GM12801 (cell line): ENCODE measurements around the gene CEP72.

Experiments
- TF ChIP-seq, protein P1 (sequence below): IDR thresholded peaks from one replicate; pipeline ENCODE4 v1.5.1; 2011; ENCODE audit warnings: control low read depth; ENCODE audit not compliant: insufficient read length; ENCODE audit errors: extremely low read depth

CEP72 gene

DNA sequence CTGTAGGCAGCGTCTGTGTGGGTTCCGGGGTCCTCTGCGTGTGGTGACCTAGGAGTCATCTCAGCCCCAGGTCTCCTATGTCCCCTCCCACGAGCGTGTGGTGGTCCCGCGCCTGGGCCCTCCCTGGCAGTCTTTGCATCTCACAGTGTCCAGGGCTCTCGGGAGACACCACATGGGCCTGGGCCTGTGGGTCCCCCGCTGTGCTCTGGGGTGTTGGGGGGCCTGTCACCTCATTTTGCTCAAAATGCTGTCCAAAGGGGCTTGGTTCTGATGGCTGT, 27.1 kb downstream of the CEP72 start:
- TF ChIP-seq, protein P1, sequence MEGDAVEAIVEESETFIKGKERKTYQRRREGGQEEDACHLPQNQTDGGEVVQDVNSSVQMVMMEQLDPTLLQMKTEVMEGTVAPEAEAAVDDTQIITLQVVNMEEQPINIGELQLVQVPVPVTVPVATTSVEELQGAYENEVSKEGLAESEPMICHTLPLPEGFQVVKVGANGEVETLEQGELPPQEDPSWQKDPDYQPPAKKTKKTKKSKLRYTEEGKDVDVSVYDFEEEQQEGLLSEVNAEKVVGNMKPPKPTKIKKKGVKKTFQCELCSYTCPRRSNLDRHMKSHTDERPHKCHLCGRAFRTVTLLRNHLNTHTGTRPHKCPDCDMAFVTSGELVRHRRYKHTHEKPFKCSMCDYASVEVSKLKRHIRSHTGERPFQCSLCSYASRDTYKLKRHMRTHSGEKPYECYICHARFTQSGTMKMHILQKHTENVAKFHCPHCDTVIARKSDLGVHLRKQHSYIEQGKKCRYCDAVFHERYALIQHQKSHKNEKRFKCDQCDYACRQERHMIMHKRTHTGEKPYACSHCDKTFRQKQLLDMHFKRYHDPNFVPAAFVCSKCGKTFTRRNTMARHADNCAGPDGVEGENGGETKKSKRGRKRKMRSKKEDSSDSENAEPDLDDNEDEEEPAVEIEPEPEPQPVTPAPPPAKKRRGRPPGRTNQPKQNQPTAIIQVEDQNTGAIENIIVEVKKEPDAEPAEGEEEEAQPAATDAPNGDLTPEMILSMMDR, result no peak

DNA sequence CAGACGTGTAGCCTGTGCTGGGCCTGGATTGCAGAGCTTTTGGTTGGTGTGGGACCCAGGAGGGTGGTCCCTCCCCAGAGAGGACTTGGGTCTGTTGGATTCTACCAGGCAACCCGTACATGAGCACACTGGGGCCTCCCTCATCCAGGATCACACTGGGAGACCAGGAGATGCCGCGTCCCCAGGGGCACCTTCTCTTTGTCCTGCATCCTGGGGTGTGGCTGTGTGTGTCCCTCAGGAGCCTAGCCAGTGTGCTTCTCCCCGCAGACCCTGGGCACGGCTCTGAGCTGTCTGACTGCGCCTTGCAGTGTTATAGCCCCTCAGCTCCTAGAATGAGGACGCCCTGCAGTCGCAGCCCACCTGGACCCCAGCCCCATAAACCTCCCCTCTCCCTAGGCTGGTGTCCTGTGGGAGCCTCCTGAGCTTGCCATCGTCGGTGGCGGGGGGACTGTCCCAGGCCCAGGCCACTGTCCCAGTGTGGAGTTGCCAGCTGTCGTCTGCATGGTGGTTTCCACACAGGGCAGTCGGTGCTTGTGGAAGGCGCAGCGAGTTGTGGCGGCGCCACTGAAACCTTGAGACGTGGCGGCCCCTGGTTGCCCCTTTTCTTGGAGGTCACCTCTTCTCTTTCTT, 27.6 kb downstream of the CEP72 start:
- TF ChIP-seq, protein P1, result no peak

DNA sequence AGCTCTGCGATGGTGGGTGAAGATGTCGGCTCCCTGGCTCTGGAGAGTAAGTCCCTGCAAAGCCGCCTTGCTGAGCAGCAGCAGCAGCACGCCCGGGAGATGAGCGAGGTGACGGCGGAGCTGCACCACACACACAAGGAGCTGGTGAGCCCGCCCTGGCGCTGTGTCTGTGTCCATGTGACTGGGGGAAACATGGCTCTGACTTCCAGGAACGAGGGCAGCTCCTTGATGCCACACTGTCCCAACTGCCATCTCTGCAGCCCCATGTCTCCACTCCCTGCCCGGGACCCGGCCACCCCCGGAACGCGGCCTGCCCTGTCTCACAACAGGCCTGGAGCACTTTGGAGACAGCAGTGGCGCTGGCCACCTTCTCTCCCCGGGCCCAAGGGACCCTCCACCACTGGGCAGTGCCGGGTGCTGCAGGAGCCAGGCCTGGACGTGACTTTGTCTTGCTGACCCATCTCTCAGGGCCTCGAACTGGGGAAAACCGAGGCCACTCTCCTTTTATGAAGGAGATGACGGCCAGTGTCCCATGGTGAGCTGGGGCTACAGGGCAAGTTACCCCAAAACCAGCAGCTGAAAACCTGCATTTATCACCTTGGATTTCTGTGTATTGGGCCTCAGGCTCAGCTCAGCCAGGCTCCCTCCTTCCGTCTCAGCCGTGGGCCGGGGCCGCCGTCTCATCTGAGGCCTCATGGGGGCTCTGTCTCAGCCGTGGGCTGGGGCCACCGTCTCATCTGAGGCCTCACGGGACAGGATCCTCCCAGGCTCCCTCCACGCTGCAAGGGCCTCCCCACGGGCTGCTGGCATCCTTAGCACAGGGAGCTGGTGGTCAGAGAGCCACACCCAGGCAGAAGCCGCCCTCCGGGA, 28.6 kb downstream of the CEP72 start:
- TF ChIP-seq, protein P1, result no peak

DNA sequence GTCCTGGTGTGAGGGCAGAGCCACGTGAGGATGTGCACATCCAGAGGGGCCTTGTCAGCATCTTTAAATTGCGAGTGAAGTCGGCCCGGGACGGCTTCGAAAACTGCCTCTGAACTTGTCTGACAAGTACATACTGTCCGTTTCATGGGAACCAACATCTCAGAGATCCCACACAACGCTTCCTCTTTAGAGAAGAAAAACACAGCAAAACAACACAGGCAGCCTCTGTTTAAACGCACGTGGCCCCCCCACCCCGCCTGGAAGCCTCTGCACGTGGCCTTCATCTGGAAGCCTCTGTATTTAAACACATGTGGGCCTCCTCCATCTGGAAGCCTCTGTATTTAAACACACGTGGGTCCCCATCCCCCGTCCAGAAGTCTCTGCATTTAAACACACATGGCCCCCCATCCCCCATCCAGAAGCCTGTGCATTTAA, 29.2 kb downstream of the CEP72 start:
- TF ChIP-seq, protein P1, result no peak

DNA sequence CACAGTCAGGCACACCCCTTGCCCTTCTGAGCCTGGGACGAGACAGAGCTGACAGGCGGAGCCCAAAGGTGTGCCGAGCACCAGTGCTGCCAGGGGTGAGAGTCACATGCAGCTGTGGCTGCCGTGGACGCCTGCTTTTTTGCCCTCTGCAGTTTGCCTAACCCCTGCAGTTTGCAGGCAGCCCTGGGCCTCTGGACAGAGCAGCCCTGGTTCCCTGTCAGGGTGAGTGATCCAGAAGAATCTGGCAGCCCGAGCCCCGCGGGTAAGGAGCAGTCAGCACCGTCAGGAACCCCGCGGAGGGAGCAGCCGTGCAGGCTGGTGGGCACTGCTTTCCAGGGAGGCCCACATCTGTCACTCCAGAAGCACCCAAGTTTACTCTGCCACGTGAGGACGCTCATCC, 30.3 kb downstream of the CEP72 start:
- TF ChIP-seq, protein P1, result no peak

DNA sequence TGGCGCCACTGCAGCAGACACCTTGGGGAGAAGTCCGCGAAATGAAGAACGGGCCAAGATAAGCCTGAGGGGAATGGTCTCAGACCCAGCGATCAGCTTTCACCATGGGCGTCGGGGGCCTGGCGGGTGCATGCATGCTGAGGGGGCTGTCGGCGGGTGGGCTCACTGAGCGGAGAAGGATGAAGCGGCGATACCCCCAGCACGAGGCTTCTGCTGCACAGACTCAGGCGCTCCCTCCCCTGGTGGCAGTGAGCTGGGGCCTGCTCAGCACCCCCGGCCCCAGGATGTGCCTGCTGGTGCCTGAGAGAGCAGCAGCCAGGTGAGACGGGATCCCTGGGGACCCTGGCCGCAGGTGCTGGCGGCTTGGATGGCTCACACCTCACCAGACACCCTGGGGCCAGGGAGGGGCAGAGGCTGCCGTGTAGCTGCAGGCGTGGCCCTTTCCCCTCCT, 31.2 kb downstream of the CEP72 start:
- TF ChIP-seq, protein P1, result no peak

DNA sequence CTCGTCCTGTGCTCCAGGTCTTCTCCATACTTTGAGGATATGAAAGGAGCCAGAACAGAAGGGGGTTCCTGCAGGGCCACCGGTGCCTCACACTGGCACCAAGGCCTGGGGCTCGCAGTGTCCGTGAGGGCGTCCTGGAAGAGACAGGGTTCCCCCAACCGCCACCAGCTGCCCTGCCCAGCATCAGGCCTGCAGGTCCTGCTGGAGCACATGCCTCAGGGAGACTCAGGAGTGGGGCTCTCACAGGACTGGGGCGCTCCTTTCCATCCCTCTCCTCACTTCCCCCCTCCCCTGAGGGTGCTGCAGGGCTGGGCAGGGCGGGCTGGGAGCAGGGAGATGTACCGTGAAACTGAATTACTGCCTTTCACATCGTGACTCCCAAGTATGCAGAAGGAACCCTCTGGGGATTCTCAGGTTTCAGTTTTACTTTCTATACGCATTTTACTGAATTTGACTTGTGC, 31.7 kb downstream of the CEP72 start:
- TF ChIP-seq, protein P1, result no peak
